Measurements from ENCODE around the gene PRKD2.

Gene PRKD2

DNA sequence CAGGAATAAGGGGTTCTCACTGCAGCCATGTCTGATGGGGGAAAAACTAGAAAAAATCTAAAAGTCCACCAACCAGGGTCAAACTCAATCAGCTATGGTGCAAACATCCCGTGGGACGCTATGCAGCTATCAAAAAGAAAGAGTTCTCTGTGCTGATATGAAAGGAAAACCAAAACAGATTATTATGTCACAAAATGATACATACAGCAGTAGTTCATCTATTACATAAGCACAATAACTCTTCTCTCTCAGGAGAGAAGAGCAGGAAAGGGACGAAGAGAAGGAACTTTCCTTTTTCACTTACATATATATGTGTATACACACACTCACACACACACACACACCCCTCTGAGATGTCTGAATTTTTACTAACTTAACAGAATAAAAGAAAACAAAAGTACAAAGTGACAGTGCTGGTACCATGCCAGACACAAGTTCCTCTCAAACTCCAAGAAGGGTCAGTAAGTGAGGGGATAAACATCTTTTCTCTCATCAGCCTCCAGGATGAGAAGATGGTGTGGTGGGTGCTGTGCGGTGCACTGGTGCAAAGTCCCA lies 26.1 kb upstream of the PRKD2 start:
- DNase-seq (ENCODE audit: low read depth in 1 of 2, low spot score in 1 of 2), result no peak

- DNase-seq (ENCODE audit: low read depth in 1 of 2, low spot score in 1 of 2), result no peak
Measured at GRCh38 chr19:46741447-46741846, 24.5 kb upstream of the PRKD2 start.

- no peak for DNase-seq (ENCODE audit: low read depth in 1 of 2, low spot score in 1 of 2)
Measured at GRCh38 chr19:46739290-46739771, 22.4 kb upstream of the PRKD2 start.

GRCh38 chr19:46737761-46738171 lies 20.9 kb upstream of the PRKD2 start:
- DNase-seq (ENCODE audit: low read depth in 1 of 2, low spot score in 1 of 2), result no peak

- no peak for DNase-seq (ENCODE audit: low read depth in 1 of 2, low spot score in 1 of 2)
Measured at GRCh38 chr19:46737298-46737654, 20.4 kb upstream of the PRKD2 start.

- DNase-seq (ENCODE audit: low read depth in 1 of 2, low spot score in 1 of 2), result no peak
Measured at GRCh38 chr19:46736531-46737297, 19.8 kb upstream of the PRKD2 start.

GRCh38 chr19:46733690-46734292 lies 16.9 kb upstream of the PRKD2 start:
- DNase-seq (ENCODE audit: low read depth in 1 of 2, low spot score in 1 of 2), result no peak

DNA sequence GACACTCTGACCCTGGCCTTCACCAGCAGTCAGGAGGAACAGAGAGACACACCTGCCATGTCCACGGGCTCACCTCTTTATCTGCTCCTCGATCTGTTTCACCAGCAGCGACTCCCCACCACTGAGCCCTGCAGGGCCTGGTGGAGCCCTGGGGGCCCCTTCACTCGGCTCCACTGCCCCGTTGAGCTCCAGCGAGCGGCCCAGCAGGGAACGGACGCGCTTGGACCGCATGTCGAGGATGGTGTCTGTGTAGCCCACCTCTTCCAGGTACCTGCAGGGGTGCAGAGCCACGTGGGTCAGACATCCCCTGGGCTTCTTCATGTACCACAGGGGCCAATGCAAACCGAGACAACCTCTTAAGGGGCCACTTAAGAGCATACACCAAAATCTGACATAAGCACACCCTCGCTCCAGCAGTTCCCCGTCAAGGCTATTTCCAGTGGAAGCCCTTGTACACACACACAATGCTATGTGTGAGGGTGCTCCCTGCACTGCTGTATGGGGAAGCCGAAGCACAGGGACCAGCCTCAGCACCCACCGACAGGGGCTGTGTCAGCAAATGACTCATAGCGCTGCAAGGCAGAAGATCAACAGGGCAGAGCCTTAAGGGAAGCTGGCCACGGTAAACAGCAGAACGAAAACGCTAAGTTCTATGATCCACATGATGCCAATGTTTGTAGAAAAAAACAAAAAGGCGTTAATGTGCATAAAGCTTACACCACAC lies 16.2 kb upstream of the PRKD2 start:
- no peak for DNase-seq (ENCODE audit: low read depth in 1 of 2, low spot score in 1 of 2)

- no peak for DNase-seq (ENCODE audit: low read depth in 1 of 2, low spot score in 1 of 2)
Measured at GRCh38 chr19:46732172-46732938, 15.4 kb upstream of the PRKD2 start.

- no peak for DNase-seq (ENCODE audit: low read depth in 1 of 2, low spot score in 1 of 2)
Measured at GRCh38 chr19:46731584-46731983, 14.7 kb upstream of the PRKD2 start.

- DNase-seq (ENCODE audit: low read depth in 1 of 2, low spot score in 1 of 2), result no peak
Measured at GRCh38 chr19:46731007-46731501, 14.1 kb upstream of the PRKD2 start.

- no peak for DNase-seq (ENCODE audit: low read depth in 1 of 2, low spot score in 1 of 2)
Measured at GRCh38 chr19:46730595-46730994, 13.7 kb upstream of the PRKD2 start.

- no peak for DNase-seq (ENCODE audit: low read depth in 1 of 2, low spot score in 1 of 2)
Measured at GRCh38 chr19:46730187-46730586, 13.3 kb upstream of the PRKD2 start.

DNA sequence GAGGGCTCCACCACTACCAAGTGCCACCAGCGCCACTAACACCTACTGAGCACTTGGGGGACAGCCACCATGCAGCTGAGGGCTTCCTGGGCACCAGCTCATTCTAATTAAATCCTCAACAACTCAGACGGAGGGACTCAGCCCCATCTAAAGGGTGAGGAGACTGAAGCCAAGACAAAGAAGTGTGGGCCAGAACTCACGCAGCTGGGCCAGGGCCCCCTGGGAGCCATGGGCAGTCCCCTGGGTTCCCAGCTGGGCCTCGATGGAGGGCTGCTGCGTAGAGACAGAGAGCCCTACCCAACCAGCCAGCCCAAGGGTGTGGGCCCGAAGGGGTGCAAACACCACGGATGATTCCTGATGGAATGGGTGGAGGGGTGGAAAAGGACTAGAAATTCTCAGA lies 12.8 kb upstream of the PRKD2 start:
- DNase-seq (ENCODE audit: low read depth in 1 of 2, low spot score in 1 of 2), result no peak

- DNase-seq (ENCODE audit: low read depth in 1 of 2, low spot score in 1 of 2), result peak; percentile 66 to 74
Measured at GRCh38 chr19:46728693-46729339, 11.9 kb upstream of the PRKD2 start.

- DNase-seq (ENCODE audit: low read depth in 1 of 2, low spot score in 1 of 2), result no peak
Measured at GRCh38 chr19:46728208-46728607, 11.3 kb upstream of the PRKD2 start.

DNA sequence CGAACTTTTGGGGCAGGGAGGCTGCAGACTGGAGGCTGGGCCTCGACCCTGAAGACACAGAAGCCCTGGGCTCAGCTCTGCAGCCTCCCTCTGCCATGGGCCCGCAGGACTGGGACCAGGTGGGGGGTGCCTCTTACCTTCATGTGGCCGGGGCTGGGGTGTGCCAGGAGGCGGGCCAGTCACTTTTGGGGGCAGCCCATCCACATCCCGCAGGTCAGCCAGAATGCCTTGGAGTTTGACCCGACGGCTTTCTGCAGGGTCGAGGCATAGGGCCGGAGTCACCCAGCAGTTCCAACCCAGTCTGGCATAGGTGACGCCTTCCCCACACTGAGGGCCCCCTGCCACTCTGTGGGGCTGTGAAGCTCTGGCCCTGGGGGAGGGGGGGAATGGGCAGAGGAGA lies 10.8 kb upstream of the PRKD2 start:
- DNase-seq (ENCODE audit: low read depth in 1 of 2, low spot score in 1 of 2), result no peak

DNA sequence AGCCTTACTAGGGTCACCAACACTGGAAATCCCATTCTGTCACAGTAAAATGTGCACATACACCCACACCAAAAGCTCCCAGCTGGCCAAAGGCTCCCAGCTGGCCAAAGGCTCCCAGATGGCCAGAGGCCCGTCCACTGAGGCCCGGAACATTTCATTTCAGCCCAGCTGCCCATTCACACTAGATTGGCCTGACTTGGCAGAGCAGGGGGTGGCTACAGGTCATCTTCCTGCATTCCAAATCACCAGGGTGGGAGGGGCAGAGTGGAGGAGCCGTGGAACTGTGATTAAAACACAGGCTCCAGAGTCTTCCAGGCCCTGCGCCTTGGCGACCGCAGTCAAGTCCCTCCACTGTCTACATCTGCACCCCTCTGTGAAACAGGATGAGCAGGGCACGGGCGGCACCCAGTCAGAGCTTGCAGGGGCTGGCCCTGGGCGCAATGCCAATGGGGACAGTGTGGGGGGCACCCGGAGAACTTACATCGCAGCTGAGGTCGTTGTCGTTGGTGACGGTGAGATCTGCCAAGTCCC lies 10.1 kb upstream of the PRKD2 start:
- DNase-seq (ENCODE audit: low read depth in 1 of 2, low spot score in 1 of 2), result no peak

DNA sequence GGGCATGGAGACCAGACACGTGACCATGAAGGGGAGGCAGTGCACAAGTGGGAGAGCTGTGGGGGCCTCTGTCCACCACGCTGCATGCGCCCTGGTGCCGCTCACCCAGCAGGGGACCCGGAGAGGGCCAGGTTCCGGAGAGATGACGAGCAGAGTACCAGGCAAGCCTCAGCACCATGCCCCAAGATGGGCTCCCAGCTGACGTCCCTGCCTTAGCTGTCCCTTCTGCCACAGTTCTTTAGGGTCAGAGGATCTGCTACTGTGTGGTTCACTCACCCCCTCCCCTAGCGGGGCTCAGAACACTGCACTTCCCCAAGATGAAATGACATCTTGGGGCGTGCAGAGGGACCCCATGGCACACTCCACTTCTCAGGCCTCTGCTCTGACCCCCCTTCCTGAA lies 9.6 kb upstream of the PRKD2 start:
- DNase-seq (ENCODE audit: low read depth in 1 of 2, low spot score in 1 of 2), result no peak

GRCh38 chr19:46725859-46726393 lies 9.0 kb upstream of the PRKD2 start:
- no peak for DNase-seq (ENCODE audit: low read depth in 1 of 2, low spot score in 1 of 2)

Measured in stimulated activated CD4-positive, alpha-beta T cell treated with anti-CD3 and anti-CD28 coated beads, Interleukin-15, amount 100 ng/mL, for 1 hour (primary cell).